ENCODE results near the gene EDDM3A.
"Not testable (repeated sequence)": the region's sequence is repeated elsewhere in the genome, so short reads cannot be mapped to it uniquely, and the experiment has no call there.

The EDDM3A gene, protein sequence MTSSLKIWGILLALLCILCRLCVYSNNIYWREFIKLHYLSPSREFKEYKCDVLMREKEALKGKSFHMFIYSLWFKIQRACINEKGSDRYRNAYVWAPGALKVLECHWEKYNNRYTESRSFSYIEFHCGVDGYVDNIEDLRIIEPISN

DNA sequence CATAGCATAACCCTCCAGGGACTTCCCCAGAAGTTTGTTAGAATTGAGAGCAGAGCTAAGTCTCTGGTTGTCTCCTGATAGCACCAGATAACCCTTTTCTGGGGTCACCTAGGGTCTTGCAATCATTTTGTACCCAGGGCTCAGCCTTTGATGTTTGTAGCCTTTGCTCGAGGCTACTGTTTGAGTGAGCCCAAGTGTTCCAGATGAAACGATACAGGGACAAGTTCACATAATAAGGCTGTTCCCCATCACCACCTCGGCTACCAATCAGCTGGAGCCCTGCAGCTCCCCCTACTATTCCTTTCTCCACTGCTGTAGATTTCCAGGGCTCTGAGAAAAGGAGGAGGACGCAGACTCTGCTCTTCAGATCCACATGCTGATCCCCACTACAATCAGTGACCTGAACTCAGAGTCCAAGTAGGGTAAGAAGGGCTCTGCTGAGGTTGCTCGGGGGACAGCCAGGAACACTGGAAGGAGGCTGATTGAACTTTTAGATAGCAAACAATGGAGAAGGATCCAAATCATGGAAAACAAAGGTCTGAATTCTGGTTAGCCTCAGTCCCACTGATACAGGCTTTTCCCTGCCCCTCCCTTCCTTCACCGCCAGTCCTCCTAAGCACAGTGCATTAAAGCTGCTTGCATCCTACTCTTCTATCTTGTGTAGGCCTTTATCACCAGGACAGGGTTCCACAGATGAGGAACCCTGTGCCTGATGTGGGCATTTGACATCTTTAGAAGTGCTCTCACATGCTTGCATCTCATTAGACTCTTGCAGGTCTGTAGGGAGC is at the start of gene EDDM3A:
Gene EDDM3A (plus strand): TSS at position 317 of the 788 bp plus-strand sequence. CDS start 1,694 bp downstream, outside the sequence.
- DNase-seq (ENCODE audit: extremely low read depth in 1 of 2, low read depth in 1 of 2) = no peak

DNA sequence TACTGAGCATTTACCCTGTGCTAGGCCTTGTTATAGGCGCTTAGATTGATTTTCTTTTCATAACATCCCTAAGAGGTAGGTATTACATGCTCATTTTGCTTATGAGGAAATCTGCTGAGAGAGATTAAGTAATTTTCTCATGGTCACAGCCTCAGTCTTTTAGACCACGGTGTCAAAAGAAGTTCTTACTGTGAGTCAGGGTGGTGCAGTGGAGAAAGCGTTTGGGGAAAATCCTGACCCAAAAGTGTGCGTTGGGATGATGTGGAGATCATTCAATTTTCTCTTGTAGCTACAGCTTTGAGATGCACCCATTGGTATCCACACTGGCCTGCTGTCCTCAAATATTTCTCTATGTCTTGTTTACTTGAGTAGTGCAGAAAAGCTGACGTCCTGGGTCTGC is 48.9 kb upstream of the EDDM3A start:
- DNase-seq (ENCODE audit: extremely low read depth in 1 of 2, low read depth in 1 of 2) = no peak

- peak in 1 of 2 donors; percentile 41 for DNase-seq (ENCODE audit: extremely low read depth in 1 of 2, low read depth in 1 of 2)
These were observed 48.2 kb upstream of the EDDM3A start for GRCh38 chr14:20697273-20698017.

DNA sequence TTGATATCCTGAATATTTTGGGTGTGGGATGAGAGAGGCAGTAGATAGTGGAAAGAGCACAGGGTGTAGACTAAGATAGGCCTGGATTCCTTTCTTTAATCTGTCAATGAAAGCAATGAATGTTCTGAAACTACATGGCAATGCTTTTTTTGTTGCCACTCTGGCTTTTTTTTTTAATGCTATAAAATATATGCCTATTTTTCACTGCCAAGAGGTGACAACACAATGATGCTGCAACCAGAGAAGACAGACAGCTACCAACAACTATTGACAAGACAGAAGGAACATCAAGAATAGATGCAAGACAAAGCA is 47.7 kb upstream of the EDDM3A start:
- DNase-seq (ENCODE audit: extremely low read depth in 1 of 2, low read depth in 1 of 2) = no peak

DNA sequence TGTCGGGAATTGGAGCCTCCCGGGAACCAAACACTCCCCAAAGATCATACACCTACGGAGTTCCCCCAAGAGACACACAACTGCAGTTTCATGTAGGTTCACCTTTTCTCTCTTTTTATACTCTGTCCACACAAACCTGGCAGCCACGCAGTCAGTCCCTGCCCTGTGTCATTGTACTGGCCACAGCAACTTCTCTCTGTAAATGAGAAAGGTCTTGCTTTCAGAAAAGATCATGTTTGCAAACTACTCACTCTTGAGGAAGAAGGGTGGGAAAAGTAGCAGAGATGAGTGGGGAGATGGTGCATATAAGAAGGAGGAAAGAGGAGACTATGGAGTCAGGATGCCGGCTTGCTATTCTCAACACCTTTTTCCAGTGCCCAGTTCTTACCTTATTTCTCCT is 46.8 kb upstream of the EDDM3A start:
- no peak for DNase-seq (ENCODE audit: extremely low read depth in 1 of 2, low read depth in 1 of 2)

- no peak for DNase-seq (ENCODE audit: extremely low read depth in 1 of 2, low read depth in 1 of 2)
These were observed 45.8 kb upstream of the EDDM3A start for GRCh38 chr14:20699931-20700330.

DNA sequence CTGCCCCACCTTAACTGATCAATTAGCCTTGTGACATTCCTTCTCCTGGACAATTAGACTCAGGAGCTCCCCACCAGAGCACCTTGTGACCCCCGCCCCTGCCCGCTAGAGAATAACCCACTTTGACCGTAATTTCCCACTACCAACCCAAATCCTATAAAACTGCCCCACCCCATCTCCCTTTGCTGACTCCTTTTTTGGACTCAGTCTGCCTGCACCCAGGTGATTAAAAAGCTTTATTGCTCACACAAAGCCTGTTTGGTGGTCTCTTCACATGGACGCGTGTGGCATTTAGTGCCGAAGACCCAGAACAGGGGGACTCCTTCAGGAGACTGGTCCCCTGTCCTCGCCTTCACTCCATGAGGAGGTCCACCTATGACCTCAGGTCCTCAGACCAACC is 44.7 kb upstream of the EDDM3A start:
- not testable (repeated sequence) for DNase-seq (ENCODE audit: extremely low read depth in 1 of 2, low read depth in 1 of 2)

- DNase-seq (ENCODE audit: extremely low read depth in 1 of 2, low read depth in 1 of 2) = no peak
These were observed 38.9 kb upstream of the EDDM3A start for GRCh38 chr14:20706657-20707355.

- no peak for DNase-seq (ENCODE audit: extremely low read depth in 1 of 2, low read depth in 1 of 2)
These were observed 38.1 kb upstream of the EDDM3A start for GRCh38 chr14:20707622-20708021.

GRCh38 chr14:20711261-20711660 is 34.4 kb upstream of the EDDM3A start:
- no peak for DNase-seq (ENCODE audit: extremely low read depth in 1 of 2, low read depth in 1 of 2)

DNA sequence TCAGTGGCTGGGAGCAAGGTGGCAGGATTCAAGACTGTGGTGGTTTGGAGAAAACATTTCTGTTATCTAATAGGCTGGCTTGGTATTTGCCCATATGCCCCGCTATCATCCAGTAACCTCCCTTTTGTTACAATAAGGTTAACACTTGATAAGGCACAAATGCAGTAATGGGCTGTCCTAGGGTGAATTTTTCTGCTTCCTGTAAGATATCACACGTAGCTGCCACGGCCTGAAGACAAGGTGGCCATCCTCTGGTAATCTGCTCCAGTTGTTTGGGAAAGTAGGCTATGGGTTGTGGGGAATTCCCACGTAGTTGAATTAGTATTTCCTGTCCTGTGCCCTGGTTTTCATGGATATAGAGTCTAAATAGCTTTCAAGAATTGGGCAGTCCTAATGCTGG is 34.0 kb upstream of the EDDM3A start:
- DNase-seq (ENCODE audit: extremely low read depth in 1 of 2, low read depth in 1 of 2) = no peak

- DNase-seq (ENCODE audit: extremely low read depth in 1 of 2, low read depth in 1 of 2) = no peak
These were observed 32.8 kb upstream of the EDDM3A start for GRCh38 chr14:20712904-20713303.

- no peak for DNase-seq (ENCODE audit: extremely low read depth in 1 of 2, low read depth in 1 of 2)
These were observed 31.0 kb upstream of the EDDM3A start for GRCh38 chr14:20714593-20715250.

- no peak for DNase-seq (ENCODE audit: extremely low read depth in 1 of 2, low read depth in 1 of 2)
These were observed 25.9 kb upstream of the EDDM3A start for GRCh38 chr14:20719777-20720176.

DNA sequence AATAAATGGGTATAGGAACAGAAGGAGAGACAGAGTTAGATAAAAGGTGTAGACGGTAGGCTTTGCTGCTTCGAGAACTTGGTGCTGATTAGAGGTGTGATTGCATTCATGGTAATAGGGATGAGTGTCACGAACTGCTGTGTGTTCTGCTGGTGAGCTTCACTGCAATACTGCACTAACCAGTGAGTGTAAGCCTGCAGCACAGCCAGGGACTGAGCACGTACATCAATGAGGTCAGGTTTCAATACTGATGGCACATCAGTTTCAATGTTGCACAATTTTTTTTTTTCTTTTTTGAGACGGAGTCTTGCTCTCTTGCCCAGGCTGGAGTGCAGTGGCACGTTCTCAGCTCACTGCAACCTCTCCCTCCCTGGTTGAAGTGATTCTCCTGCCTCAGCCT is 24.9 kb upstream of the EDDM3A start:
- no peak for DNase-seq (ENCODE audit: extremely low read depth in 1 of 2, low read depth in 1 of 2)

DNA sequence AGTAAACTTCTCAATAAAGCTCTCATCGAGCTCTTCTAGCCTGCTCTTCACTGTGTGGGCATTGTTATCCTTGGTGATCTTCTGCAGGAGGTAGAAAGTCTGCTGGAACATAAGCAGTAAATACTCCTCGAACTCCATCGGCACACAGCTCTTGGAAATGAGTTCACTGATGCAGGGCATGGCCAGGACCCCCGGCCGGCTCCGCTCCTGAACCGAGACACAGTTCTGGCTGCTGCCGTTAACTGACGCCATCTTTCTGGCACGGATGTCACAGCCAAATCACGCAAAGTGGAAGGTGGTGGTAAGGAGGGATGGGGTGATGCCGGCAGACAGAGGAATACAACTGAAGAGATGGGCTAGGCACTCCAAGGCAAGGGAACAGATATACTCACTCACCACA is 23.7 kb upstream of the EDDM3A start:
- DNase-seq (ENCODE audit: extremely low read depth in 1 of 2, low read depth in 1 of 2) = no peak

DNA sequence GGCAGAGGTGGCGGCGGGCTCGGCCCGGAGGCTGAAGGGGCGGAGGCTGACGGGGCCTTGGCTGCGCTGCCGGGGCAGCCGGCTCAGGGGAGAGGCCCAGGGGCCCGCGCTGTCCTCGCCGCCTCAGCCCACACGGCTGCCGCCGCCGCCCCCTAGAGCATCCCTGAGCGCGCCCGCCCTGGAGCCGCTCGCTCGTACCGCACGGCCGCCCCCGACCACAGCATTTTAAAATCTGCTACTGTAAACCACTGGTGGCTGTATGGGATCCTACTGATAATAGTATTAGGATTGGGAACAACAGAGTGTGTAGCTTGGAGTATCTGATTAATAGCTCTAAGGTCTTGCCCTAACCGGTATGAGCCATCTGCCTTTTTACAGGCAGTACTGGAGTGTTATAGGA is 22.2 kb upstream of the EDDM3A start:
- no peak for DNase-seq (ENCODE audit: extremely low read depth in 1 of 2, low read depth in 1 of 2)

- not testable (repeated sequence) for DNase-seq (ENCODE audit: extremely low read depth in 1 of 2, low read depth in 1 of 2)
These were observed 19.6 kb upstream of the EDDM3A start for GRCh38 chr14:20726121-20726520.

DNA sequence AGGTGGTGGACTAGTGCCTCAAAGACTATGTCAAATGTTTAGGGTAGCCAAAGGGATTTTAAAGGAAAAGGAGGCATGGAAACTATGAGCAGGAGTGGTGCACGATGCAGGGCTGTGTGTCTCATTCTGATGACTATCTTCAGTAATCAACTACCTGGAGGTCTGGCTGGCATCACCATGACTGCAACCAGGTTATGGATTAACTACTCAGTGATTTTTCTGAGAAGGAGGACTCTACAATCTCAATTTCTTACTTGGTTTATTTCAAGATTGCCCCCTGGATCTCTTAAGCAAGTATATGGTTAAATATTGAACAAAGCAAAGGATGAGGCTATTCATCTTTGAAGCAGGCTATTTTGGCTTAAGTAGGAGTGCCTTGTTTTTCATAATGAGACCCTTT is 19.2 kb upstream of the EDDM3A start:
- DNase-seq (ENCODE audit: extremely low read depth in 1 of 2, low read depth in 1 of 2) = no peak

DNA sequence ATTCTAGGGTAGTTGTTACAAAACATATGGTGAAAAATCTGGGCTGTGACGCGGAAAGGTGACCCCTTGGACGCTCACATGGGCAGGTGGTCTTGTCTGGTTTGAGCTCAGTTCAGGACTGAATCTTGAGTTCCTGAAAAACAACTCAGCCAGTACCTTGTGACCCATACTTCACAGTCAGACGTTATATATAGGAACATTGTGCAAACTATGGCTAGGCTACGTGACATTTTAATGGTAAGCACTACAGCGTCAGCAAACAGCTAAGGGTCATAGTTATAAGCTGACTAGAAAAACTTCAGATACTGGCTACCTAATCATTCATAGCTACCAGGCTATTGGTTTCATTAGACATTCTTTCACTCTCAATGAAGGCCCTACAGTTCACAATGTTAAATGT is 14.8 kb upstream of the EDDM3A start:
- DNase-seq (ENCODE audit: extremely low read depth in 1 of 2, low read depth in 1 of 2) = no peak

- no peak for DNase-seq (ENCODE audit: extremely low read depth in 1 of 2, low read depth in 1 of 2)
These were observed 13.2 kb upstream of the EDDM3A start for GRCh38 chr14:20732477-20732876.

Data from activated CD8-positive, alpha-beta memory T cell treated with anti-CD3 and anti-CD28 coated beads for 1 hour (primary cell).